Mesodermal cell (in vitro differentiated cells): ENCODE data around the gene ADAMTS14. TPM values are rescaled to one million over a fixed set of nuclear protein-coding genes. Genes with fewer than 3 reads are reported as not detected.
A peak's percentile ranks its signal among the peaks of the same experiment; 100 is the strongest.
"Not testable (repeated sequence)": the region's sequence is repeated elsewhere in the genome, so short reads cannot be mapped to it uniquely, and the experiment has no call there.

ENCODE experiments used
- H3K27ac ChIP-seq: 2 replicates; pipeline ENCODE4 v1.7.0; 2013; ENCODE audit warnings: mild to moderate bottlenecking, low read depth, low read length, moderate library complexity; ENCODE audit not compliant: severe bottlenecking
- H3K36me3 ChIP-seq: 2 replicates; pipeline ENCODE4 v1.7.1; 2013; ENCODE audit warnings: mild to moderate bottlenecking, low read length, moderate library complexity; ENCODE audit not compliant: control insufficient read depth, insufficient read depth
- H3K4me1 ChIP-seq: one replicate; pipeline ENCODE4 v1.7.1; 2013; ENCODE audit warnings: mild to moderate bottlenecking, low read length; ENCODE audit not compliant: insufficient read depth, control insufficient read depth, poor library complexity, severe bottlenecking
- H3K4me3 ChIP-seq: 2 replicates; pipeline ENCODE4 v1.7.0; 2013; ENCODE audit warnings: low read length, control low read depth, mild to moderate bottlenecking; ENCODE audit not compliant: insufficient read depth, poor library complexity, severe bottlenecking; ENCODE audit errors: extremely low read depth
- H3K9me3 ChIP-seq: 2 replicates; pipeline ENCODE4 v1.7.1; 2013; ENCODE audit warnings: mild to moderate bottlenecking, low read length, moderate library complexity; ENCODE audit not compliant: control insufficient read depth
- WGBS, 2 experiments: methylation state at CpG; one replicate each; pipeline ENCODE4 v1.1.5; 2013; ENCODE audit warnings: missing lambda C conversion rate in 2 of 2; ENCODE audit not compliant: insufficient coverage in 2 of 2; 5-methylcytosine and 5-hydroxymethylcytosine counted together
- polyA plus RNA-seq, 2 experiments: library from polyadenylated mRNA; stranded (reverse); fragments of 50-300 nt; gene quantifications; one replicate each; pipeline ENCODE4 v1.2.3, GENCODE V29; 2013

ADAMTS14 gene
- polyA plus RNA-seq (2013, experiment 1 of 2) = 0.44 TPM
- polyA plus RNA-seq (2013, experiment 2 of 2) = 0.35 TPM

GRCh38 chr10:70672165-70673042 lies at the start of gene ADAMTS14:
ADAMTS14 (plus strand) TSS chr10:70672506; CDS start chr10:70672803, 297 bp downstream.
- Histone ChIP-seq H3K36me3 (no peaks in the 10 kb centered on the region), H3K4me1 (peaks cover 9% of the 10 kb centered on the region), H3K9me3 (no peaks in the 10 kb centered on the region), H3K4me3 (peak within 1 kb of the TSS; percentile 31), H3K27ac (no peak within 1 kb of the TSS)
- 2 to 6% methylated on average over 69 to 87 of the region's 100 CpGs for WGBS, 2 experiments

- 83% methylated on average over 2 to 3 of the region's 3 CpGs for WGBS, 2 experiments
Observed at GRCh38 chr10:70622541-70622940, 49.8 kb upstream of the ADAMTS14 start.

GRCh38 chr10:70622981-70623844 lies 49.1 kb upstream of the ADAMTS14 start:
- no peak overlapping the region for H3K27ac ChIP-seq
- H3K4me3 ChIP-seq = no peak overlapping the region
- H3K4me1 ChIP-seq = no peaks in the 10 kb centered on the region
- H3K9me3 ChIP-seq = peaks cover 12% of the 10 kb centered on the region
- WGBS, 2 experiments = 80 to 100% methylated on average over 2 to 3 of the region's 3 CpGs
- H3K36me3 ChIP-seq = no peaks in the 10 kb centered on the region

More at GRCh38 chr10:70622541-70622940, 49.8 kb upstream of the ADAMTS14 start:
- no peaks in the 10 kb centered on the region for H3K4me1 ChIP-seq
- no peak overlapping the region for H3K27ac ChIP-seq
- no peaks in the 10 kb centered on the region for H3K36me3 ChIP-seq
- H3K9me3 ChIP-seq = peaks cover 12% of the 10 kb centered on the region
- no peak overlapping the region for H3K4me3 ChIP-seq

GRCh38 chr10:70626056-70626455 lies 46.2 kb upstream of the ADAMTS14 start:
- Histone ChIP-seq H3K4me3 (no peak overlapping the region), H3K27ac (no peak overlapping the region), H3K4me1 (no peaks in the 10 kb centered on the region), H3K36me3 (no peaks in the 10 kb centered on the region), H3K9me3 (peaks cover 11% of the 10 kb centered on the region)

- Histone ChIP-seq H3K4me1 (no peaks in the 10 kb centered on the region), H3K4me3 (no peak overlapping the region), H3K27ac (no peak overlapping the region), H3K9me3 (peaks cover 7% of the 10 kb centered on the region), H3K36me3 (no peaks in the 10 kb centered on the region)
- no CpG with 5 or more reads among the region's 1 CpG for WGBS, 2 experiments
Observed at GRCh38 chr10:70629338-70629737, 43.0 kb upstream of the ADAMTS14 start.

GRCh38 chr10:70631735-70632134 lies 40.6 kb upstream of the ADAMTS14 start:
- not testable (repeated sequence) for H3K9me3 ChIP-seq, H3K4me3 ChIP-seq, H3K36me3 ChIP-seq, H3K27ac ChIP-seq, H3K4me1 ChIP-seq
- WGBS, 2 experiments = 88 to 100% methylated on average over 1 of the region's 6 CpGs

GRCh38 chr10:70634011-70634410 lies 38.3 kb upstream of the ADAMTS14 start:
- Histone ChIP-seq H3K27ac (no peak overlapping the region), H3K4me3 (no peak overlapping the region), H3K36me3 (no peaks in the 10 kb centered on the region), H3K9me3 (peaks cover 7% of the 10 kb centered on the region), H3K4me1 (no peaks in the 10 kb centered on the region)
- WGBS, 2 experiments = 49 to 55% methylated on average over 2 to 4 of the region's 4 CpGs

- H3K27ac ChIP-seq, H3K36me3 ChIP-seq, H3K4me1 ChIP-seq, H3K4me3 ChIP-seq, H3K9me3 ChIP-seq: not testable (repeated sequence)
- 88 to 90% methylated on average over 5 of the region's 5 CpGs for WGBS, 2 experiments
Observed at GRCh38 chr10:70634515-70634914, 37.8 kb upstream of the ADAMTS14 start.

GRCh38 chr10:70639640-70640383 lies 32.5 kb upstream of the ADAMTS14 start:
- H3K9me3 ChIP-seq, H3K4me3 ChIP-seq, H3K4me1 ChIP-seq, H3K27ac ChIP-seq, H3K36me3 ChIP-seq: not testable (repeated sequence)
- 100% methylated on average over 1 of the region's 7 CpGs for WGBS, 2 experiments

- not testable (repeated sequence) for H3K4me1 ChIP-seq, H3K4me3 ChIP-seq, H3K9me3 ChIP-seq, H3K27ac ChIP-seq, H3K36me3 ChIP-seq
- WGBS, 2 experiments = no CpG with 5 or more reads among the region's 3 CpGs
Observed at GRCh38 chr10:70643272-70643671, 29.0 kb upstream of the ADAMTS14 start.
